HG03439 (cell line): ENCODE measurements around the gene B3GNT5.
"Not testable (repeated sequence)": the region's sequence is repeated elsewhere in the genome, so short reads cannot be mapped to it uniquely, and the experiment has no call there.

Experiments
- ATAC-seq: cut with Tn5 transposase; IDR thresholded peaks from one replicate; pipeline ENCODE4 v1.9.1; 2021; ENCODE audit warnings: mild to moderate bottlenecking, moderate library complexity; ENCODE audit not compliant: unreplicated experiment

The B3GNT5 gene

GRCh38 chr3:183229178-183229577, 23.9 kb upstream of the B3GNT5 start:
- ATAC-seq = no peak

- not testable (repeated sequence) for ATAC-seq
Measured at GRCh38 chr3:183230251-183230650, 22.8 kb upstream of the B3GNT5 start.

DNA sequence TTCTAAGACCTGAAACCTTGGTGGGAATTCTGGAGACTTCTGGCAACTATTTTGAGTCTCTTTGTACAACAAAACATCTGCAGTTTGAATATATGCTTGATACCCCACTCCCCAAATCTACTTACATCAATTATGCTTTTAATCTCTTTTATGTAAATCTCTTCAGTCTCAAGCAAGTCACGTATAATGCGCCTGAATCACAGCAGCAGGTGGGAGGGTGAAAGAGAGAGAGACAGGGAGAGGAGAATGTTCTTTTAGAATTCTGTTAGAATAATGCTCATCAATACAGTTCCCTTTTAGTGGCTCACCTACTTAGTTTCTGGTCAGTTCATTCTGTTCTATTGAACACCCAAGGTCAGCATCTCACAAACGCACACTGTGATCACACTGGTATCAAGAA, 22.2 kb upstream of the B3GNT5 start:
- no peak for ATAC-seq

- no peak for ATAC-seq
Measured at GRCh38 chr3:183233966-183234365, 19.1 kb upstream of the B3GNT5 start.

GRCh38 chr3:183239046-183239445, 14.0 kb upstream of the B3GNT5 start:
- no peak for ATAC-seq

- ATAC-seq = no peak
Measured at GRCh38 chr3:183242431-183242830, 10.6 kb upstream of the B3GNT5 start.

DNA sequence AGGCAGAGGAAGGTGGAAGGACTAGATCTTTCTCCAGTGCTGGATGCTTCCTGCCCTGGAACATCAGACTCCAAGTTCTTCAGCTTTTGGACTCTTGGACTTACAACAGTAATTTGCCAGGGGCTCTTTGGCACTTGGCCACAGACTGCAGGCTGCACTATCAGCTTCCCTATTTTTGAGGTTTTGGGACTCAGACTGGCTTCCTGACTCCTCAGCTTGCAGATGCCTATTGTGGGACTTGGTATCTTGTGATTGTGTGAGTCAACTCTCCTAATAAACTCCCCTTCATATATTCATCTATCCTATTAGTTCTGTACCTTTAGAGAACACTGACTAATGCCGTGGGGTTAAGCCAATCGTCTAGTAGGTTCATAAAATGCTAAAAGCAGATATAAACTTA, 8.8 kb upstream of the B3GNT5 start:
- ATAC-seq = no peak

DNA sequence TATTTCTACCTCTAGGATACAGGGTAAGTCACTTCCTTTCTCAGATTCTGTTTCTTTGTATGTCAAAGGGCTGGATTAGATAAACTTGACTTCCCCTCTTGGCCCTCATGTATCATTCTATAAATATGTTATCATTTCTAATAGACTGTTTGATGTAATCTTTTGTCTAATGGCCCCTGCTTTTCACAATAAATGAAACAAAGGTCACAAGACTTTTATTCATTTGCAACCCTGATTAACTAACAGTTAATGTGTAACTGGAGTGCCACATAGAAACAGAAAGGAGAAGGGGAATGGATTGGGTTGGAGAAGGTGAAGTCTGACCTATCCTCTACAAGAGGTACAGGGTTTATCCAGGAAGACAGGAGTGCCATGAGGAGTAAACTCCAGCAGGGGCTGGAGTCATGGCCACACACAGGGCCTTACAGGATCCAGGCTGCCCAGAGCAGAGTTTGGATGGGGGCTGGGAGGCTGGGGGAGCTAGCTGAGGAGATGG, 8.0 kb upstream of the B3GNT5 start:
- ATAC-seq = no peak

DNA sequence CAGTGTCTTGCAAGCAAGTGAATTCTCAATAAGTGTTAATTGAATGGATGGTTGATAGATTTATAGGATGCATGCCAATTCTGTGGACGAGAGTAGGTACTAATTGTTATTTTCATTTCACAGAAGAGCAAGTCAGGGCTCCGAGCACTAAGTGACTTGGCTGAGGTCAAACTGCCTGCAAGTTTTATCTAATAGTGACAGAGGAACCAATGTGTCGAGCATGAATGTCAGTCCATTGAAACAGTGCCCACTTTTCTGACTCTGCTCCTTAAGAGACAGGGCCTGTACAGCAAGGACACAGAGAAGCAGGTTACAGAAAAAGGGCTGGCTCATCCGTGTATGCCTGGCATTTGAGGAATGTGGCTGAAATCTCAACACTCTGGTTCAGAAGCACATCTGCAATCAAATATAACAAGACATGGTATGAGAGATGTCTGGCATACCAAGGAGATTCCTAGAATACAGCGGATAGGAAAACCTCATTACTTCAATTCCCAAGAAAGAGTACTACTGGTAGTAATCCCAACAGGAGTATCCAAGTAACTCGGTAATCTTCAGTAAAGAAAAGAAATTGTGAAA, 6.0 kb upstream of the B3GNT5 start:
- no peak for ATAC-seq

- no peak for ATAC-seq
Measured at GRCh38 chr3:183249006-183249718, 3.9 kb upstream of the B3GNT5 start.

GRCh38 chr3:183252118-183252782, 803 bp upstream of the B3GNT5 start:
- no peak for ATAC-seq

- no peak for ATAC-seq
Measured at GRCh38 chr3:183253528-183254486, 754 bp downstream of the B3GNT5 start.

- no peak for ATAC-seq
Measured at GRCh38 chr3:183254487-183255347, 1.7 kb downstream of the B3GNT5 start.

DNA sequence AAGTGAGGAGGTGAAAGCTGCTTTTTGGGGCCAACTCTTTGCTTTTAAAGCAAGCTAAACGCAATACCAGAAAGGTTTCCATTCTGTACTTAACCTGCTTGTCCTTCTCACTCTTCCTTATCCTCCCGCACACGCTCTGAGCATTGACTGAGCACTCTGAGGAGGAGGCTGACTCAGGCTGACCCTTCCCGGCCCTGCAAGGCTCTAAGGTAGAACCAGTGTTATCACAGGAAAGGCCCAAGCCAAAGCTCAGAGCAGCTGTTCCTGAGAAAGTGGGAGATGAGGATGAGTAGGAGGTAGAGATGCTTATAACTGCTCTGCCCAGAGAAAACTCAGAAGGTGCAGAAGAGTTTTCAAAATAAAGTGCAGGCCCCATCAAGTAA, 2.3 kb downstream of the B3GNT5 start:
- ATAC-seq = no peak

DNA sequence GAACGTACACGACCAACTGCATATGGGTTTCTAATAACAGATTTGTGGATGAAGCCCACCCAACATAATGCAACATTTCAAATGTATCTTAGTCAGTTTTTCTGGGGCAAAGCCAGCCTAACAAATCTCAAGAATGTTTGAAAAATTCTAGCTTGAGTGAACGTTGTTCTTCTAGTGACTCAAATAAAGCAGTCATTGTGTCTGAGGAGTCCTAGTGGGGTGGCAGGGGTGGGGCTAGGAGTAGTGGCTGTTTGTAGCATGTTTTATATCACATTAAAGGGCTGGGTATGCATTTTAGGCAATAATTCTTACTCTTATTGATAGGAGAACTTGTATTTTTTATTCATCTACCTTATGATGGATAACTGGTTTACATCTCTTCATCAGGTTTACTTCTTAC, 6.0 kb downstream of the B3GNT5 start:
- ATAC-seq = no peak

DNA sequence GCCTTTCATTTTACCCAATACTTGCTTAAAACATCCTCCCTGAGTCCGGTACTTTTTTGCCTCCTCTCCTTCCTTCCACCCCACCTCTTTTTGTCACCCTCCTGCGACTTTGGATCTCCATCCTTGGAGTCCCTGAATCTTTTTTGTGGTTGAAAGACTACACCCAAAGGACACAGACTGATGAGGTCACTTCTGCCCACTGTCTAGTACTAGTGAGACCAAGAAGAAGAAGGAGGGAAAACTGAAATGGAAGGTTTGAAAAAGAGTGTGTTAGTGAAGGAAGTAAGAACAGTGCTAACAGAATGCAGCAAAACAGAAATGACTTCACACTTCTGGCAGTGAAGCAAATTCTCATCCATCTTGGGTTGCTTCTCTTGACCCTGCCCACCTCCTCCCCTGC, 6.6 kb downstream of the B3GNT5 start:
- ATAC-seq = no peak

DNA sequence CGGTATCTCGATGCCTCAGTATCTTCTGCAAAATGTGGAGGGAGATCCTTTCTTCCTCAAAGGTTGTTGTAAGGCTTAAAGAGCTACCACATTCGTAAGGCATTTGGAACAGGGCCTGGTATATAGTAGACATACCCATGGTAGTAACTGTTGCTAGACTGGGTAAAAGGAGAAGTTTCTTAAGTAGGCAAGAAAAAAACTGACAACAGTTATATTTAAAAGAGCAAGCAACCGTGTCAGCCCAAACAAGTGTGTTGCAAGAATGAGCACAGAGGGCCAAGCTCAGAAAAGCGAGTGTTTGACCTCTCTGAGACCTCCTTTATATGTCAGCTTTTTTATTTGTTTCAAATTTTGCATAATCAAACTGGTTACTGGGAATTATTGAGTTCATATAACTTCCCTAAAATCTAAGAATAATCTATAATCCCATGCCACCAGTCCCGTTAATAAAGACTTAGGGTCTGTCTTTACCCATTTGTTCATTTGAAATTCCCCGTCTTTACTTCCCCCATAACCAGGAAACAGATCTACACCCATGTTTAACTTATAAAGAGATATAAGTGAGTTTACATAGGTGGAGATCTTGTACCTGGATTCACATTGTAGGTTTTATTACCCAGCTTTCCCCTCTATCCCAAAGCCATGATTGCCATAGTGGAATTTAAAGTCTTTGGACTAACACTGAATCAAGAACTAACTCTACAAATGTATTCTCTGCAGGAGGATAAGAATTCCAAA, 7.3 kb downstream of the B3GNT5 start:
- ATAC-seq = no peak

DNA sequence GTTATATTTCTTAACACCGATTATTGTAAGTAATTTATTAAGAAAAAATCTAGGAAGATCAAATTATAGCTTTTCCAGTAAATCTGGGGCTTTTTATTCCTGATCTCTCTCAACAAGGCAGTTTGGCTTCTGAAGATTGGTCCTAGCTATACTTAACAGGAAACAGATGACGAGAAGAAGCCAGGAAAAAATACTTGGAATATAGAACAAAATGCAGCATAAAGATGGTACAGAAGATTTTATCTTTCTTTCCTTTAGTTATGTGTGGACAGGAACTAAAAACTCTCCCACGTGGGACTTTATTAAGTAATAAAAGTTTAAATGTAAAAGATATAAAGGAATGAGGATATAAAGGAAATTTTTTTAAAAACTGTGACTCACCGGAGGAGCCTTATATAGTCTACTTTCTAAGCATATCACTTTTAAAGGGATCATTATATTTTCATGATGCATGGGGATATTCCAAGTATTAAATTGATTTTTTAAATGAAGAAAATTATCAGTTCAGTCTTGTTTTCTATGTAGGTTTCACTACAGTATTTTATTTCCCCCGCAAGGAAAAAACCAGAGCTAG, 8.2 kb downstream of the B3GNT5 start:
- ATAC-seq = no peak

GRCh38 chr3:183262875-183263378, 9.9 kb downstream of the B3GNT5 start:
- ATAC-seq = no peak
